Left renal cortex interstitium (tissue), 4 donors: ENCODE measurements around the gene CD47. TPM values are rescaled to one million over a fixed set of nuclear protein-coding genes. Genes with fewer than 3 reads are reported as not detected.

Experiments used
- DNase-seq, 4 donors: peaks; one replicate each; pipeline ENCODE4 v3.0.0-alpha.2; 2013; ENCODE audit warnings: low read depth in 4 of 4, low spot score in 2 of 4, missing footprints in 1 of 4
- polyA plus RNA-seq, 4 donors: library from polyadenylated mRNA; unstranded; fragments of 120-200 nt; gene quantifications; one replicate each; pipeline ENCODE4 v1.2.1, GENCODE V29; 2013; ENCODE audit not compliant: insufficient read length in 4 of 4

CD47 gene
- polyA plus RNA-seq, 4 donors = 59.0 to 70.4 (median 63.5) TPM

- no peak for DNase-seq
These were observed 2.8 kb upstream of the CD47 start for GRCh38 chr3:108093616-108094015.

GRCh38 chr3:108093021-108093420, 2.2 kb upstream of the CD47 start:
- DNase-seq = no peak

GRCh38 chr3:108092501-108092900, 1.7 kb upstream of the CD47 start:
- DNase-seq = no peak

- DNase-seq = peak in 2 of 4 donors; percentile 4 to 19
These were observed 843 bp upstream of the CD47 start for GRCh38 chr3:108091498-108092250.

DNA sequence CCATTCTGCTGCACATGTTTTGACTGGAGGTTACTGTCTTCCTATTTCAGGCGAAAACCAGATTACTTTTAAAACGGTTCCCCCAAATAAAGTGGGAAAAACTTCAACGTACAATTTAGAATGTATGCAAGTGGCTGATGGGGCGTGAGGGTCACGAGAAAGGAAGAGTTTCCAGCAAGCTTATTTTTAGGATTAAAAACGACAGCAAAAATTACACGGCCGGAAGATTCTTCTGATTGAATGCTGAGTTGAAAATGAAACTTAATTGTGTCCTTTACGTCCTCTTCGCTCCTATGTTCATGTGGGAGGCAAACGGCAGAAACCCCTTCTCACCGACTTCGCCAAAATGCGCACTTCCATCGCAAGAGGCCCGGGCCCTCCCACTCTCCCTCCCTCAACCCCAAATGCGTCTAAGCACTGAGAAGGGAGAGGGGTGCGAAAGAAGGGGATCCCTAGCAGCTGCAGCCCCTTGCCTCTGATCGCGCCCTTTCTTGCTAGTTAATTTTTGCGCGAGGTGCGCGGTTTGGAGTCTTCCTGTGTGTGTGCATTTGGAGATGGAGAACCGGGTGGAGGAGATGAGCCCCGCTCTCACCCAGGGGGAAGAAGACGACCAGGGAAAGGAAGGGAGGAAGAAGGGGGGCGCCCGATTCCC, 656 bp downstream of the CD47 start:
- DNase-seq = peak in 3 of 4 donors; percentile 29 to 53 (median 52)

DNA sequence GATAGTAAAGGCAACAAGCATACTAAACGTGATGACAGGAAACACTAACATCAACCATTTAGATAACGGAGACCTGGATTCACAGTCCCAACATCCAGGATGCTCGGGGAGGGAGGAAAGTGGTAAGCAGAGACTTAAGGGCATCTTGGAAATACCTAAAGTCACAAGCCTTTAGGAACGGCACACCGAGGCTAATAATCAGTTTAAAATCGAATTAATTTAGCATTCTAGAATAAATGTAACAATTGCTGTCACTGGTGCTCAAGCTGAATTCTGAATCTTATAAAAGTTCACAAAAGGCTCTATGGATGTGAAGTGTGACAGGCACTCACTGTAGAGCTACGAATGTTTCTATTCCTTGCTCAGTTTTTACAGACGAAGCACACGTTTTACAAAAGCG, 1.3 kb downstream of the CD47 start:
- DNase-seq = peak in 2 of 4 donors; percentile 18 to 23

DNA sequence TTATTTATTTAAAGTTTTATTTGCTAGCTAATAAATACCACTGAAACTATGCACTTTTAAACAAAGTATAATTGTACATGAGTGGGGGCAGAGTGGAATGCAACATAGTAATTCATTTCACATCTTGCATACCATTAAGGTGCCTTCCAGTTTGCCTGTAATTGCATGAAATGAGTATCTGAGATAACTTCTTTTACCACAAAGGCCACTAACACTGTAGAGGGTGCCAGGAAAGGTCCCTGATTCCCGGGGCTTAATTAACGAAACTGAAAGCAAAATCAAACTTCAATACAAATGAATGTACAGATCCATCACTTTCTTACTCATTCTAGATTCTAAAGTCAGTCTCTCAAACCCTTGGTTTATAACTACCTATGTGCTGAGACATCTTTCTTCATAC, 2.1 kb downstream of the CD47 start:
- no peak for DNase-seq

GRCh38 chr3:108088146-108088545, 2.7 kb downstream of the CD47 start:
- no peak for DNase-seq

GRCh38 chr3:108086653-108087052, 4.2 kb downstream of the CD47 start:
- no peak for DNase-seq

DNA sequence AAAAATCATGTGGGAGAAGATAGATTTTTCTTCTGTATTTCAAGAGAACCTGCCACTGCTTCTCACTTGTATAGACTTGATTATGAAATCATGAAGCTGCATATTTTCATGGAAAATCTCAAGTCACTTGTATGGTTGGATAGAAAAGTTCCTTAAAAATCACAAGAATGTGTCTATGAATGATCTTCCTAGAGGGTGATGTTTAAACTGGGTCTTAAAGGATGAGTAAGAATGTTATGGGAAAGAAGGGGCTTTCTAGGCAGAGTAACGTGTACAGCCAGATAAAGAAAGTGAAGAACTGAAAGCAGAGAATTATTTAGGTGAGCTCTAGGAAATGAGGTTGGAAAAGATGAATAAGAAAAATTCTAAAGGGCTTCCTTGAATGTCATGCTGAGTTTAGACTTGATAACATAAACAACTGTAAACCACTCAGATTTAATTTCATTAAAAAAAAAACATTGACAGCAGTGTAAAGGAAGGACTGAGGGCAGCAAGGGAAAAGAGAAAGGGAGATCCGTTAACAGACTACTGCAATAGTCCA, 5.0 kb downstream of the CD47 start:
- no peak for DNase-seq

DNA sequence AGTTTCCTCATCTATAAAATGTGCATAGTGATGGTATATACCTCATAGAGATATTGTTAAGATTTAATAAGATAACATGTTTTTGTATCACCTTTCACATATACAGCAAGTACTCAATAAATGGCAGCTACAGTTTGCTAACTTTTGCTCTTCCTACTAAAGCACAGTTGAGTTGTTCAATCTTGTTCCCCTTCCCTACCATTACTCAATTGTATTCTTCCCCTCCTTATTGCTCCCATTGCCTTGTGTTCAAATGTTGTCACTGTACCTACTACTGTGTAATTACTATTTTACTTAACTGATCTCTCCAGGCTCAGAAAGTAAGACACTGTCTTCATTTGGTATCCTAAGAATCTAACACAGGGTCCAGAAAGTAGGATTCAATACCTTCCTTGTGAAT, 5.5 kb downstream of the CD47 start:
- no peak for DNase-seq

DNA sequence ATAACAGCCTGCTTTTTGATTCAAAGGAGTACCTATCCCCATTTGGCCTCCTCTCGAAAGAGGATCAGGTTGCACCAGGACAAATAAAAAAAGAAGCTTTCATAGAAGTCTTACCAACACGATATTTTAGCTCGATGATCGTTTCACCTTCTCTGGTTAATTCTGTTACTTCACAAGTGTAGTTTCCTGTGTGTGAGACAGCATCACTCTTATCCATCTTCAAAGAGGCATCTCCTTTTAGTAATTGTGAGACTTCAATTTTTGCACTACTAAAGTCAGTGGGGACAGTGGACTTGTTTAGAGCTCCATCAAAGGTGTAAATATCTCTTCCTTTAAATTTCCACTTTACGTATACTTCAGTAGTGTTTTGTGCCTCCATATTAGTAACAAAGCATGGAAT, 11.0 kb downstream of the CD47 start:
- no peak for DNase-seq

DNA sequence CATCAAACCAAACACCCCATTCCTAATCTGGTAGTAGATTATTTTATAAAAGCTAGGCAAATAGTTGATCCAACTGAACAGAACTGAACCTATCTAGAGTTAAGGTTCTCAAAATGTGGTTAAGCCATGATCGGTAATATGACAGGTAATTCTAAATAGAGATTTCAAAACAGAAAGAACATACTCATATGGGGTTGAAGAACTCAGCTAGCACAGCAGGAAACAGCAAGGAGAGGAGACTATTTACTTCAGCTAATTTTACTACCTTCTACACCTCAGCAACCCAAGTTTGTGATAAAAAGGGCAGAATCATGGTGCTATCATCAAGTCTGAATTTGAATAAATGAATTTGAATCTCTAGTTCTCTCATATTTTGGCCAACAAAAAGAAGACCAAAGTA, 11.8 kb downstream of the CD47 start:
- DNase-seq = no peak

- no peak for DNase-seq
These were observed 14.3 kb downstream of the CD47 start for GRCh38 chr3:108076564-108076963.

GRCh38 chr3:108073764-108074431, 16.9 kb downstream of the CD47 start:
- DNase-seq = no peak

DNA sequence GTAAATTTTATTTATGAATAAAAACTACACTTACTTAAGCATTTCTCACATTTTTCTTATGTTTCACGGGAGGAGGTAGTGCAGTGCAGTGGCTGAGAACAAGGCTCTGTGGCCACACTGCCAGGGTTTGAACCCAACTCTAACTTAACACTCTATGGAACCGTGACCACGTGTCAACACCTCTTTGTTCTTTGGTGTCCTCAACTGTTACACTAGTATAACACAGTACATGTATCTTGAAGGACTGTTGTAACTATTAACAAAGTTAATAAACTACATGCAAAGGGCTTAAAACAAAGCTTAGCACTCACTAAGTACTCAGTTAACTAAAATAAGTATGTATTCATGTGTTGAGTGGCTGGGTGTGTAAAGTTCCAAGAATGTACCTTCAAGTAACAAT, 19.5 kb downstream of the CD47 start:
- no peak for DNase-seq

- no peak for DNase-seq
These were observed 20.5 kb downstream of the CD47 start for GRCh38 chr3:108070356-108070755.

- DNase-seq = no peak
These were observed 23.1 kb downstream of the CD47 start for GRCh38 chr3:108067768-108068167.

DNA sequence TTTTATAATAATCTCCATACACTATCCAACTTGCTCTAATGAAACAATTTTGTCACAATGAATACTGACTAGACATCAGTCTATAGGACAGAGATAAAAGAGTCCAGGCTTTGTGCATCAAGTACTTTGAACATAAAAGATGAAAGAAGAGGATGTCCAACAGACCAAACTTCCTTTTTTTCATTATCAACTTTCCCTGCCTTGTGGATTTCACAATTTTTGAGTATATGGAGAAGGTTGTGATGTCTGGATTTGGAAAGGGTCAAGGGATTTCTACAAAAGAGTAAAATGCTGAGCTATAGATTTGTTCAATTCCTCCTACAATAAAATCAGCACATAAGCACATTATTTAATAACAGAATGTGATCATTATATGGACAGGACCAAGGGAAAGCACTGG, 25.7 kb downstream of the CD47 start:
- no peak for DNase-seq

DNA sequence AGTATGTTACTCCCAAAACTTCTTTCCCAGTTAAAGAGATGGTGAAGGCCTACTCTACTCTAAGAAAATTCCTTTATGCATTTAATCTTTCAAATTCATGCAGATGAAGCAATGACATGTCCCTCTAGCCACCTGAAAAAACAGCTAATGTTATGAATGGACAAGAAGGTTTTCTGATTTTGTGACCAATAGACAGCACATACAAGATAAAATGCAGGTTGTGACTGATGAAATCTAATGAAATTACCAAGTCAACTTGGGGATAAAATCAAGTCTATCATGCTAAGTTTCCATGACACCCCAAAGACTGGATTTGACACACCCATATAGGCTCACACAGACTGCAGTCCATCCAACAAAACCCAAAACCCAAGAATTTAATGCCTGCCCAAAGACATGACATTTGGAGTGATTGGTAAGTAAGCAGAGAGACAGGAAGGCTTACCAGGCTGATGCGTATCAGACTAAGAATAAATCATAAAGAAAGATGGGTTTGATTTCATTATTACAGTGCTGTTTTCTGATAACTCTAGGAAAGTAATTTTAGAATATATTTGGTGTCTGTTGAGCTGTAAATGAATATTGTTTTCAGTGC, 26.4 kb downstream of the CD47 start:
- no peak for DNase-seq

DNA sequence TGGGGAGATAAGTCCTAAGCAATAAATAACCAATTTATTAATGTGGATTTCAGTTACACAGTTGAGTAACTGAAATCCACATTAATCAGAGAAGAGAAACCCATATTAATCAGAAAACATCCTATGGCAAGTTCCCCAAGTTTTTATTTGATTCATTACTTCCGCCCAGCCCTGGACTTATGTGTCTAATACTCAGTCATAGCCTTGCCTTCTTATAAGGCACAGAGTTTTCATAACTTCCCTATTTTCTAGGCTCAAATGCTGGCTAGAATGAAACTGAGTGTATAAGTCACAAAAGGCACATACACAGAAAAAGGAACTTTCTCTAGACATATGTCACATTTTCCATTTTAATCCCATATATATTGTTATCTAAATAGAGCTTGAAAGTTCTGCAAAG, 28.8 kb downstream of the CD47 start:
- no peak for DNase-seq
